GM15510 (cell line): ENCODE data around the gene HNF4A.
A peak's percentile ranks its signal among the peaks of the same experiment; 100 is the strongest.

Source experiments
- POLR2A ChIP-seq: IDR thresholded peaks from 3 replicates; pipeline ENCODE4 v1.6.1; 2011; ENCODE audit warnings: borderline replicate concordance; ENCODE audit not compliant: insufficient read length; ENCODE audit errors: extremely low read depth

Gene HNF4A

GRCh38 chr20:44355498-44356352, at the start of gene HNF4A:
Gene HNF4A, plus strand, starts transcription at chr20:44355699. Its CDS starts 106 bp downstream, at chr20:44355805.
- TF ChIP-seq POLR2A: no peak

- TF ChIP-seq POLR2A: no peak
Observed at GRCh38 chr20:44306927-44307326, 48.6 kb upstream of the HNF4A start.

GRCh38 chr20:44309763-44310663, 45.5 kb upstream of the HNF4A start:
- no peak for TF ChIP-seq POLR2A

GRCh38 chr20:44310664-44311639, 44.5 kb upstream of the HNF4A start, which contains the start of gene FITM2:
Gene FITM2, minus strand, starts transcription at chr20:44311202. Its CDS starts 54 bp downstream, at chr20:44311148.
- TF ChIP-seq POLR2A: peak; percentile 78

GRCh38 chr20:44314870-44315269, 40.6 kb upstream of the HNF4A start:
- no peak for TF ChIP-seq POLR2A

- no peak for TF ChIP-seq POLR2A
Observed at GRCh38 chr20:44319839-44320422, 35.6 kb upstream of the HNF4A start.

- TF ChIP-seq POLR2A: no peak
Observed at GRCh38 chr20:44324343-44324742, 31.2 kb upstream of the HNF4A start.

GRCh38 chr20:44326391-44327159, 28.9 kb upstream of the HNF4A start:
- no peak for TF ChIP-seq POLR2A

GRCh38 chr20:44328428-44328827, 27.1 kb upstream of the HNF4A start:
- TF ChIP-seq POLR2A: no peak

GRCh38 chr20:44331201-44331600, 24.3 kb upstream of the HNF4A start:
- no peak for TF ChIP-seq POLR2A

GRCh38 chr20:44334306-44334705, 21.2 kb upstream of the HNF4A start:
- no peak for TF ChIP-seq POLR2A

- no peak for TF ChIP-seq POLR2A
Observed at GRCh38 chr20:44334709-44335108, 20.8 kb upstream of the HNF4A start.

- no peak for TF ChIP-seq POLR2A
Observed at GRCh38 chr20:44335675-44336074, 19.8 kb upstream of the HNF4A start.
